ENCODE measurements around the gene UBE2C. TPM values are rescaled to one million over a fixed set of nuclear protein-coding genes. Genes with fewer than 3 reads are reported as not detected.

UBE2C gene
- total and polyA plus RNA-seq, 2 experiments from 2014 or later = 26.7 to 46.9 TPM

- H3K27me3 ChIP-seq = no peaks in the 10 kb centered on the region
- no peaks in the 10 kb centered on the region for H3K9me3 ChIP-seq (ENCODE audit: low read depth)
- no peak overlapping the region for H3K27ac ChIP-seq
- no peaks in the 10 kb centered on the region for H3K36me3 ChIP-seq (replicated peaks; ENCODE audit: insufficient read depth, low read depth)
- no peaks in the 10 kb centered on the region for H4K20me1 ChIP-seq (ENCODE audit: insufficient read depth, poor library complexity, severe bottlenecking)
- no peak overlapping the region for H3K4me3 ChIP-seq
- 77% methylated on average over 6 of the region's 6 CpGs for WGBS (ENCODE audit: low lambda C conversion rate, missing lambda C conversion rate)
- DNase-seq (ENCODE audit: low spot score) = peak; percentile 14
- H3K4me2 ChIP-seq = no peak overlapping the region
- no peak overlapping the region for H2AFZ ChIP-seq
- H3K4me1 ChIP-seq (ENCODE audit: insufficient read depth) = peaks cover 30% of the 10 kb centered on the region
- no peaks in the 10 kb centered on the region for H3K9me2 ChIP-seq (replicated peaks; ENCODE audit: insufficient read depth)
- H3K79me2 ChIP-seq = no peaks in the 10 kb centered on the region
- no peak for TF ChIP-seq EZH2phosphoT487 (IDR thresholded peaks at IDR 0.05; ENCODE audit: low read depth, severe bottlenecking, unreplicated experiment)
- TF ChIP-seq EZH2 (IDR thresholded peaks at IDR 0.05; ENCODE audit: borderline replicate concordance) = no peak
- TF ChIP-seq CTCF (IDR thresholded peaks at IDR 0.05; ENCODE audit: poor library complexity) = no peak
Observed at GRCh38 chr20:45783656-45784294, 28.7 kb upstream of the UBE2C start.

GRCh38 chr20:45788351-45788750 is 24.1 kb upstream of the UBE2C start:
- no peak for TF ChIP-seq EZH2 (IDR thresholded peaks at IDR 0.05; ENCODE audit: borderline replicate concordance)
- TF ChIP-seq EZH2phosphoT487 (IDR thresholded peaks at IDR 0.05; ENCODE audit: low read depth, severe bottlenecking, unreplicated experiment) = no peak
- TF ChIP-seq CTCF (IDR thresholded peaks at IDR 0.05; ENCODE audit: poor library complexity) = no peak
- peaks cover 7% of the 10 kb centered on the region for H3K4me1 ChIP-seq (ENCODE audit: insufficient read depth)
- WGBS (ENCODE audit: low lambda C conversion rate, missing lambda C conversion rate) = 78% methylated on average over 3 of the region's 3 CpGs

GRCh38 chr20:45792317-45793118 is 19.9 kb upstream of the UBE2C start:
- H3K9me2 ChIP-seq (replicated peaks; ENCODE audit: insufficient read depth) = no peaks in the 10 kb centered on the region
- no peak for DNase-seq (ENCODE audit: low spot score)
- H3K4me2 ChIP-seq = peak overlapping the region; percentile 89
- H4K20me1 ChIP-seq (ENCODE audit: insufficient read depth, poor library complexity, severe bottlenecking) = no peaks in the 10 kb centered on the region
- H3K4me1 ChIP-seq (ENCODE audit: insufficient read depth) = peaks cover 7% of the 10 kb centered on the region
- H3K4me3 ChIP-seq = peak overlapping the region; percentile 78
- peak overlapping the region; percentile 89 for H3K27ac ChIP-seq
- H2AFZ ChIP-seq = peak overlapping the region; percentile 55
- H3K36me3 ChIP-seq (replicated peaks; ENCODE audit: insufficient read depth, low read depth) = no peaks in the 10 kb centered on the region
- TF ChIP-seq EZH2phosphoT487 (IDR thresholded peaks at IDR 0.05; ENCODE audit: low read depth, severe bottlenecking, unreplicated experiment) (no peak), CTCF (IDR thresholded peaks at IDR 0.05; ENCODE audit: poor library complexity) (no peak), EZH2 (IDR thresholded peaks at IDR 0.05; ENCODE audit: borderline replicate concordance) (no peak)
- H3K79me2 ChIP-seq = peaks cover 14% of the 10 kb centered on the region
- H3K27me3 ChIP-seq = no peaks in the 10 kb centered on the region
- no peaks in the 10 kb centered on the region for H3K9me3 ChIP-seq (ENCODE audit: low read depth)
- WGBS (ENCODE audit: low lambda C conversion rate, missing lambda C conversion rate) = 48% methylated on average over 19 of the region's 19 CpGs

More at GRCh38 chr20:45788351-45788750, 24.1 kb upstream of the UBE2C start:
- no peaks in the 10 kb centered on the region for H4K20me1 ChIP-seq (ENCODE audit: insufficient read depth, poor library complexity, severe bottlenecking)
- no peaks in the 10 kb centered on the region for H3K9me3 ChIP-seq (ENCODE audit: low read depth)
- H3K79me2 ChIP-seq = peaks cover 14% of the 10 kb centered on the region
- H3K9me2 ChIP-seq (replicated peaks; ENCODE audit: insufficient read depth) = no peaks in the 10 kb centered on the region
- no peak for DNase-seq (ENCODE audit: low spot score)
- no peaks in the 10 kb centered on the region for H3K36me3 ChIP-seq (replicated peaks; ENCODE audit: insufficient read depth, low read depth)
- no peak overlapping the region for H3K4me2 ChIP-seq
- no peak overlapping the region for H3K27ac ChIP-seq
- no peak overlapping the region for H2AFZ ChIP-seq
- no peaks in the 10 kb centered on the region for H3K27me3 ChIP-seq
- H3K4me3 ChIP-seq = no peak overlapping the region

Measured in hepatocyte (in vitro differentiated cells).